ENCODE data around the gene SELPLG.
"Not testable (repeated sequence)": the region's sequence is repeated elsewhere in the genome, so short reads cannot be mapped to it uniquely, and the experiment has no call there.

SELPLG gene

GRCh38 chr12:108633534-108634248, at the start of gene SELPLG:
SELPLG (minus strand) TSS chr12:108633894; CDS start chr12:108624307, 9,587 bp downstream.
- peak; percentile 82 for DNase-seq (ENCODE audit: low spot score)

GRCh38 chr12:108681317-108681716, 47.6 kb upstream of the SELPLG start:
- no peak for DNase-seq (ENCODE audit: low spot score)

GRCh38 chr12:108679106-108679681, 45.5 kb upstream of the SELPLG start:
- no peak for DNase-seq (ENCODE audit: low spot score)

GRCh38 chr12:108678104-108678730, 44.5 kb upstream of the SELPLG start:
- DNase-seq (ENCODE audit: low spot score), result no peak

- DNase-seq (ENCODE audit: low spot score), result no peak
Observed at GRCh38 chr12:108677381-108677780, 43.7 kb upstream of the SELPLG start.

GRCh38 chr12:108676707-108677106, 43.0 kb upstream of the SELPLG start:
- DNase-seq (ENCODE audit: low spot score), result no peak

GRCh38 chr12:108675792-108676191, 42.1 kb upstream of the SELPLG start:
- DNase-seq (ENCODE audit: low spot score), result no peak

- no peak for DNase-seq (ENCODE audit: low spot score)
Observed at GRCh38 chr12:108672054-108672453, 38.4 kb upstream of the SELPLG start.

GRCh38 chr12:108671110-108671509, 37.4 kb upstream of the SELPLG start:
- DNase-seq (ENCODE audit: low spot score), result no peak

- no peak for DNase-seq (ENCODE audit: low spot score)
Observed at GRCh38 chr12:108670066-108670631, 36.5 kb upstream of the SELPLG start.

- DNase-seq (ENCODE audit: low spot score), result no peak
Observed at GRCh38 chr12:108668542-108668941, 34.8 kb upstream of the SELPLG start.

GRCh38 chr12:108668063-108668462, 34.4 kb upstream of the SELPLG start:
- no peak for DNase-seq (ENCODE audit: low spot score)

- peak; percentile 34 for DNase-seq (ENCODE audit: low spot score)
Observed at GRCh38 chr12:108667349-108667748, 33.7 kb upstream of the SELPLG start.

- peak; percentile 74 for DNase-seq (ENCODE audit: low spot score)
Observed at GRCh38 chr12:108666401-108666881, 32.7 kb upstream of the SELPLG start.

GRCh38 chr12:108665608-108666202, 32.0 kb upstream of the SELPLG start:
- DNase-seq (ENCODE audit: low spot score), result no peak

GRCh38 chr12:108664338-108665258, 30.9 kb upstream of the SELPLG start:
- DNase-seq (ENCODE audit: low spot score), result peak; percentile 96

- DNase-seq (ENCODE audit: low spot score), result no peak
Observed at GRCh38 chr12:108663324-108664015, 29.8 kb upstream of the SELPLG start.

- DNase-seq (ENCODE audit: low spot score), result not testable (repeated sequence)
Observed at GRCh38 chr12:108658115-108658514, 24.4 kb upstream of the SELPLG start.

GRCh38 chr12:108657130-108657745, 23.5 kb upstream of the SELPLG start:
- no peak for DNase-seq (ENCODE audit: low spot score)

- not testable (repeated sequence) for DNase-seq (ENCODE audit: low spot score)
Observed at GRCh38 chr12:108656247-108656646, 22.6 kb upstream of the SELPLG start.
